HepG2 (cell line): ENCODE measurements around the gene MEAK7. TPM values are rescaled to one million over a fixed set of nuclear protein-coding genes. Genes with fewer than 3 reads are reported as not detected.
A peak's percentile ranks its signal among the peaks of the same experiment; 100 is the strongest.

Experiments used
- ATAC-seq: fragments of 200-7000 bp; cut with Tn5 transposase; 3 replicates; pipeline ENCODE4 v1.9.1; 2020; ENCODE audit warnings: mild to moderate bottlenecking, moderate library complexity
- BruUV-seq: library from RNA; stranded (reverse); fragments of 400-500 nt; replicated peaks from 2 replicates; lab custom pipeline; 2021; lab: Mats Ljungman, UMichigan
- CTCF ChIA-PET: fragments of 300-600 bp; formaldehyde crosslinking; extraction: SDS; loops from one replicate; lab custom pipeline; 2021; ENCODE audit warnings: low total read pairs, inconsistent platforms, low intra/inter-chr PET ratio; lab: Yijun Ruan, JAX
- POLR2A ChIA-PET: fragments of 350-600 bp; sonication (Branson Sonifier 250); formaldehyde crosslinking; loops from one replicate; lab custom pipeline; 2020; ENCODE audit warnings: antibody characterized with exemption, inconsistent platforms; lab: Yijun Ruan, JAX
- DNase-seq: peaks from one replicate; pipeline ENCODE4 v3.0.0-alpha.2; 2015; ENCODE audit warnings: low spot score
- FAIRE-seq: peaks from 3 replicates; lab custom pipeline; 2011; peaks lifted over from hg19 to GRCh38; lab: Jason Lieb, UNC
- H2AFZ ChIP-seq: one replicate; pipeline ENCODE4 v1.6.1; 2011; ENCODE audit warnings: low read length, inconsistent platforms
- H3K27ac ChIP-seq: fragments of 300-600 bp; 3 replicates; pipeline ENCODE4 v1.8.0; 2011; ENCODE audit warnings: mixed run types, mild to moderate bottlenecking, mixed read lengths, low read length, inconsistent platforms; ENCODE audit not compliant: insufficient read depth; ENCODE audit errors: extremely low read length
- H3K27me3 ChIP-seq, 2 experiments: fragments of 200-600 bp in 1 of 2; 2 replicates in 1 of 2; 3 replicates in 1 of 2; pipeline versions ENCODE4 v1.6.0 to v1.8.0; 2011; ENCODE audit warnings: low read length in 2 of 2, mild to moderate bottlenecking in 2 of 2, moderate library complexity in 2 of 2, inconsistent platforms in 1 of 2; ENCODE audit not compliant: insufficient read depth in 2 of 2, control insufficient read depth in 1 of 2
- H3K36me3 ChIP-seq, 2 experiments: fragments of 200-600 bp in 1 of 2; replicated peaks in 1 of 2; 2 replicates in 1 of 2; 3 replicates in 1 of 2; pipeline versions ENCODE4 v1.5.1 to v1.8.0; 2011; ENCODE audit warnings: low read length in 2 of 2, inconsistent platforms in 1 of 2; ENCODE audit not compliant: insufficient read depth in 2 of 2, control insufficient read depth in 1 of 2
- H3K4me1 ChIP-seq: 2 replicates; pipeline ENCODE4 v1.5.1; 2012; ENCODE audit warnings: low read length, inconsistent platforms; ENCODE audit not compliant: insufficient read depth
- H3K4me2 ChIP-seq: 2 replicates; pipeline ENCODE4 v1.6.0; 2011; ENCODE audit warnings: low read depth, low read length, inconsistent platforms
- H3K4me3 ChIP-seq, 3 experiments: fragments of 200-600 bp in 1 of 3; sonication (generic), shearing (Covaris generic) in 1 of 3; replicated peaks in 1 of 3; 2 replicates each; pipeline ENCODE4 v1.5.1; 2011 to 2016; ENCODE audit warnings: low read length in 3 of 3, inconsistent platforms in 2 of 3, low read depth in 2 of 3, mild to moderate bottlenecking in 2 of 3, control low read depth in 1 of 3, mixed read lengths in 1 of 3; ENCODE audit not compliant: insufficient read depth in 1 of 3
- H3K79me2 ChIP-seq: one replicate; pipeline ENCODE4 v1.6.1; 2011; ENCODE audit warnings: low read length, inconsistent platforms; ENCODE audit not compliant: insufficient read depth
- H3K9ac ChIP-seq: 2 replicates; pipeline ENCODE4 v1.6.0; 2011; ENCODE audit warnings: mild to moderate bottlenecking, low read depth, low read length, inconsistent platforms; ENCODE audit not compliant: insufficient read depth
- H3K9me3 ChIP-seq: 2 replicates; pipeline ENCODE4 v1.5.1; 2012; ENCODE audit warnings: mild to moderate bottlenecking, low read length
- H4K20me1 ChIP-seq: 2 replicates; pipeline ENCODE4 v1.6.0; 2011; ENCODE audit warnings: inconsistent platforms, mild to moderate bottlenecking, low read length, moderate library complexity; ENCODE audit not compliant: insufficient read depth
- CHD2 ChIP-seq: IDR thresholded peaks from 2 replicates; pipeline ENCODE4 v1.6.1; 2011; ENCODE audit warnings: low read depth, low read length, improper control_type of control experiment
- KDM6A ChIP-seq: IDR thresholded peaks from 2 replicates; pipeline ENCODE4 v1.6.1; 2016; ENCODE audit warnings: low read depth
- MIER3 ChIP-seq: IDR thresholded peaks from 2 replicates; pipeline ENCODE4 v1.6.1; 2016; ENCODE audit warnings: missing compliant biosample characterization, borderline replicate concordance
- NR2F2 ChIP-seq: IDR thresholded peaks from 2 replicates; pipeline ENCODE4 v1.6.1; 2012; ENCODE audit warnings: low read depth, inconsistent platforms, borderline replicate concordance
- PHF20 ChIP-seq: sonication (generic); formaldehyde crosslinking; IDR thresholded peaks from 2 replicates; pipeline ENCODE4 v1.5.0; 2020; ENCODE audit warnings: mild to moderate bottlenecking, missing genetic modification reagents
- TERF1 ChIP-seq: sonication (generic); formaldehyde crosslinking; IDR thresholded peaks from 2 replicates; pipeline ENCODE4 v1.8.0; 2022; ENCODE audit warnings: mild to moderate bottlenecking, missing genetic modification reagents, moderate library complexity
- THRA ChIP-seq: sonication (generic); formaldehyde crosslinking; IDR thresholded peaks from 2 replicates; pipeline ENCODE4 v1.4.0; 2020; ENCODE audit warnings: missing genetic modification reagents, borderline replicate concordance
- ZBTB46 ChIP-seq: sonication (generic); formaldehyde crosslinking; IDR thresholded peaks from 2 replicates; pipeline ENCODE4 v1.4.0; 2020; ENCODE audit warnings: mild to moderate bottlenecking, missing genetic modification reagents, borderline replicate concordance
- ZNF180 ChIP-seq: sonication (generic); formaldehyde crosslinking; IDR thresholded peaks from 2 replicates; pipeline ENCODE4 v1.4.0; 2020; ENCODE audit warnings: low read depth, missing genetic modification reagents, borderline replicate concordance
- ZNF431 ChIP-seq: sonication (generic); formaldehyde crosslinking; IDR thresholded peaks from 2 replicates; pipeline ENCODE4 v1.9.0; 2022; ENCODE audit warnings: missing genetic modification reagents, low read depth, mild to moderate bottlenecking, borderline replicate concordance
- ZNF543 ChIP-seq: sonication (generic); formaldehyde crosslinking; IDR thresholded peaks from 2 replicates; pipeline ENCODE4 v1.4.0; 2020; ENCODE audit warnings: mild to moderate bottlenecking, missing genetic modification reagents
- WGBS: methylation state at CpG from one replicate; pipeline ENCODE4 v1.1.6; 2017; ENCODE audit warnings: low lambda C conversion rate; 5-methylcytosine and 5-hydroxymethylcytosine counted together
- in situ Hi-C: cut with HindIII; loops from 2 replicates; pipeline ENCODE4 v1.10.0; 2017; ENCODE audit warnings: low pct_unique_long_range_greater_than_20kb; ENCODE audit not compliant: extremely low pct_ligation_motif_present
- intact Hi-C: fragments of 100-400 bp; cut with micrococcal nuclease; formaldehyde crosslinking; loops from one replicate; pipeline ENCODE4 v1.10.0; 2022; ENCODE audit not compliant: unreplicated experiment
- polyA plus RNA-seq, 8 experiments: library from polyadenylated mRNA; depleted of rRNA in 3 of 8; stranded (reverse) in 7 of 8; unstranded in 1 of 8; fragments of >200 nt; fragmentation: Illumina TruSeq in 4 of 8; extraction: Trizol in 4 of 8; gene quantifications; 2 replicates each; pipeline versions ENCODE4 v1.2.1 to v1.2.3, GENCODE V29; 2011 to 2016; ENCODE audit warnings: low read depth in 4 of 8, missing spikeins in 1 of 8, mixed read lengths in 1 of 8; ENCODE audit not compliant: insufficient read depth in 1 of 8
- total RNA-seq, 5 experiments: library from RNA; depleted of rRNA; stranded (reverse); fragments of >200 nt; fragmentation: Illumina TruSeq; extraction: Trizol; gene quantifications; 2 replicates each; pipeline ENCODE4 v1.2.3, GENCODE V29; 2016; ENCODE audit warnings: low read depth in 1 of 5
- TF ChIP-seq, protein P1 (sequence below): sonication (generic); formaldehyde crosslinking; IDR thresholded peaks from 2 replicates; pipeline ENCODE4 v1.5.1; 2020; ENCODE audit warnings: missing genetic modification reagents, mild to moderate bottlenecking, borderline replicate concordance
- TF ChIP-seq, protein P2 (sequence below): sonication (generic); formaldehyde crosslinking; IDR thresholded peaks from 2 replicates; pipeline ENCODE4 v1.5.0; 2020; ENCODE audit warnings: missing genetic modification reagents, mild to moderate bottlenecking, borderline replicate concordance

MEAK7 gene
- total and polyA plus RNA-seq, 2 of the 13 experiments (the other 11 are each of a cell fraction or from before 2014, with no cell fraction given): 11.8 to 14.7 TPM

DNA sequence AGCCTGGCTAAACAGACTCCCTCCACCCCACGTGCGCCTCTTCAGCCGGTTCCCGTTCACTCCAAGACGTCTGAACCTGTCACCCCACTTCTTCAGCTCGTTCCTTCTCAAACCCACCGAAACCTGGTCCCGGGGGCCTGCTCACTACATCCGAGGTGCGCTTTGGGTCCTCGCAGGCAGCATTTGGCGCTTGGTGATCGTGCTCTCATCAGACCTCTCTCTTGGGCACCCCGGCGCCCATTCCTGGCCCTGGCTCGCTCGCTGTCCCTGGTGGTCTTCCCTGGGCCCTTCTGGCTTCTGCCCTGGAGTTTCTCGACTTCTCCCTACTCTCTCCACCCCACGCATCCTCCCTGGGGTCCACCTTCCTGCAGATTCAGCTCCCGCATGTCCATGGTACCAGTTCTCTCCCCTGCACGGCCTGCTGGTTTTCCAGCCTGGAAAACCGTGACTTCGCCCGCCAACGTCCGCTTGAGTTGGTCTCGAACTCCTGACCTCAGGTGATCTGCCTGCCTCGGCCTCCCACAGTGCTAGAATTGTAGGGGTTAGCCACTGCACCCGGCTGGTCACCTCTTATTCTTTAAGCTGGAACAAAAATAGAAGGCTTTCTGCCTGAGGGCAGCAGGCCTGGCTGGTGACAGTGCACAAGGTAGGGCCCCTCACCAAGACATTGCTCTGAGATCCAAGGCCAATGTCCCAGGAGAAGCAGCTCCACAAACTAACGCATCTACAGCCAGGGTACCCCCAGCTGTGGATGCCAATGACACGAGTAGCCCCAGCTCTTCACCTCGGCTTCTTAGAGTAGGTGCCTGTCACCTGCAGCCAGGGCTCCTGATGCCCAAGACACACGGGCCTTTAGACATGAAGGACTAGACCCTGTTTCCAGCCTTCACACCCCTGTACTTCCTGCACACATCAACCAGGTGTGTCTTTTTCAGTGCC is 1.1 kb upstream of the MEAK7 start:
- Histone ChIP-seq H3K27me3 (no peaks in the 10 kb centered on the region; a peak in 1 of 5 replicates), H3K9me3 (no peaks in the 10 kb centered on the region), H3K9ac (peak overlapping the region; percentile 73), H3K4me3 (peak overlapping the region; percentile 71 to 94 (median 77)), H3K36me3 (no peaks in the 10 kb centered on the region), H3K4me2 (peak overlapping the region; percentile 96), H4K20me1 (no peaks in the 10 kb centered on the region), H3K79me2 (peaks cover 2% of the 10 kb centered on the region), H3K4me1 (peaks cover 43% of the 10 kb centered on the region), H3K27ac (peak overlapping the region; percentile 20), H2AFZ (no peak overlapping the region)
- DNase-seq (no peak), ATAC-seq (no peak), FAIRE-seq (no peak)
- in situ Hi-C loops: no loop called here
- TSS peak; percentile 84 for BruUV-seq
- CTCF ChIA-PET: interaction anchor here (1.4 kb wide), 1 partner anchor 228 kb away, joined by 5 read pairs; no protein-coding TSS in a partner anchor
- 50% methylated on average over 33 of the region's 33 CpGs for WGBS
- POLR2A ChIA-PET: no interaction called here
- intact Hi-C loops: no loop called here
- TF ChIP-seq MIER3 (CRISPR knock-in tag) (no peak), ZBTB46 (peak; percentile 86; the same call in 1 of the 2 replicates), PHF20 (CRISPR knock-in tag) (peak; percentile 18; the same call in 1 of the 2 replicates), KDM6A (CRISPR knock-in tag) (no peak), NR2F2 (no peak), ZNF543 (CRISPR knock-in tag) (0 out of 2 replicates have a peak, but pooled peaks have one; percentile 5), THRA (CRISPR knock-in tag) (no peak), CHD2 (no peak), ZNF431 (CRISPR knock-in tag) (0 out of 2 replicates have a peak, but pooled peaks have one; percentile 22), ZNF180 (CRISPR knock-in tag) (no peak), TERF1 (CRISPR knock-in tag) (no peak)
- TF ChIP-seq, protein P1, sequence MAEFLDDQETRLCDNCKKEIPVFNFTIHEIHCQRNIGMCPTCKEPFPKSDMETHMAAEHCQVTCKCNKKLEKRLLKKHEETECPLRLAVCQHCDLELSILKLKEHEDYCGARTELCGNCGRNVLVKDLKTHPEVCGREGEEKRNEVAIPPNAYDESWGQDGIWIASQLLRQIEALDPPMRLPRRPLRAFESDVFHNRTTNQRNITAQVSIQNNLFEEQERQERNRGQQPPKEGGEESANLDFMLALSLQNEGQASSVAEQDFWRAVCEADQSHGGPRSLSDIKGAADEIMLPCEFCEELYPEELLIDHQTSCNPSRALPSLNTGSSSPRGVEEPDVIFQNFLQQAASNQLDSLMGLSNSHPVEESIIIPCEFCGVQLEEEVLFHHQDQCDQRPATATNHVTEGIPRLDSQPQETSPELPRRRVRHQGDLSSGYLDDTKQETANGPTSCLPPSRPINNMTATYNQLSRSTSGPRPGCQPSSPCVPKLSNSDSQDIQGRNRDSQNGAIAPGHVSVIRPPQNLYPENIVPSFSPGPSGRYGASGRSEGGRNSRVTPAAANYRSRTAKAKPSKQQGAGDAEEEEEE: 0 out of 2 replicates have a peak, but pooled peaks have one; percentile 3
- TF ChIP-seq, protein P2, sequence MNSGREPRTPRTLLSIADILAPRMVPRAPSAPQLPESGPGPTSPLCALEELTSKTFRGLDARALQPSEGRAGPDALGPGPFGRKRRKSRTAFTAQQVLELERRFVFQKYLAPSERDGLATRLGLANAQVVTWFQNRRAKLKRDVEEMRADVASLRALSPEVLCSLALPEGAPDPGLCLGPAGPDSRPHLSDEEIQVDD: no peak
